ENCODE results near the gene LMNTD1. TPM values are rescaled to one million over a fixed set of nuclear protein-coding genes. Genes with fewer than 3 reads are reported as not detected.

LMNTD1 gene
- total RNA-seq, 1 donor from 2014 or later = not detected

GRCh38 chr12:25502118-25502517 lies 51.0 kb downstream of the LMNTD1 start:
- Histone ChIP-seq H3K4me2 (ENCODE audit: low read length) (no peak overlapping the region), H3K4me3 (ENCODE audit: insufficient read depth, low read depth, low read length) (no peak overlapping the region), H4K20me1 (ENCODE audit: insufficient read depth, low read length) (no peaks in the 10 kb centered on the region), H3K4me1 (ENCODE audit: insufficient read depth, low read length) (no peaks in the 10 kb centered on the region), H3K36me3 (ENCODE audit: insufficient read depth, low read length) (no peaks in the 10 kb centered on the region), H3K9me3 (ENCODE audit: insufficient read depth, low read depth, low read length) (no peaks in the 10 kb centered on the region), H3K27me3 (ENCODE audit: insufficient read depth, low read length) (no peaks in the 10 kb centered on the region), H3K79me2 (ENCODE audit: insufficient read depth, low read length) (no peaks in the 10 kb centered on the region), H2AFZ (ENCODE audit: low read depth, low read length) (no peak overlapping the region), H3K27ac (ENCODE audit: low read depth, low read length) (no peak overlapping the region), H3K9ac (ENCODE audit: low read length) (no peak overlapping the region)
- Mint-ChIP-seq H3K27ac (ENCODE audit: unreplicated experiment) (no peak overlapping the region), H3K4me3 (ENCODE audit: unreplicated experiment) (no peak overlapping the region), H3K4me1 (ENCODE audit: low read depth, unreplicated experiment) (peaks cover 5% of the 10 kb centered on the region), H3K36me3 (ENCODE audit: low read depth, unreplicated experiment) (no peaks in the 10 kb centered on the region), H3K27me3 (ENCODE audit: low read depth, unreplicated experiment) (no peaks in the 10 kb centered on the region), H3K9me3 (ENCODE audit: unreplicated experiment) (peaks cover 6% of the 10 kb centered on the region)
- peak; percentile 36 for DNase-seq (ENCODE audit: low read depth)
- TF ChIP-seq CTCF (IDR thresholded peaks at IDR 0.05; ENCODE audit: insufficient read depth, low read depth, low read length) = no peak
- no peak for TF ChIP-seq EZH2 (IDR thresholded peaks at IDR 0.05; ENCODE audit: insufficient read depth, low read length)
- FAIRE-seq = no peak

GRCh38 chr12:25501549-25501948 lies 51.5 kb downstream of the LMNTD1 start:
- Histone ChIP-seq H3K36me3 (ENCODE audit: insufficient read depth, low read length) (no peaks in the 10 kb centered on the region), H3K4me3 (ENCODE audit: insufficient read depth, low read depth, low read length) (no peak overlapping the region), H3K9me3 (ENCODE audit: insufficient read depth, low read depth, low read length) (no peaks in the 10 kb centered on the region), H2AFZ (ENCODE audit: low read depth, low read length) (no peak overlapping the region), H3K9ac (ENCODE audit: low read length) (no peak overlapping the region), H3K27ac (ENCODE audit: low read depth, low read length) (no peak overlapping the region), H3K4me2 (ENCODE audit: low read length) (no peak overlapping the region), H4K20me1 (ENCODE audit: insufficient read depth, low read length) (no peaks in the 10 kb centered on the region), H3K4me1 (ENCODE audit: insufficient read depth, low read length) (no peaks in the 10 kb centered on the region), H3K27me3 (ENCODE audit: insufficient read depth, low read length) (no peaks in the 10 kb centered on the region), H3K79me2 (ENCODE audit: insufficient read depth, low read length) (no peaks in the 10 kb centered on the region)
- no peak overlapping the region for H3K4me3 Mint-ChIP-seq (ENCODE audit: unreplicated experiment)
- TF ChIP-seq EZH2 (IDR thresholded peaks at IDR 0.05; ENCODE audit: insufficient read depth, low read length) (no peak), CTCF (IDR thresholded peaks at IDR 0.05; ENCODE audit: insufficient read depth, low read depth, low read length) (no peak)
- no peaks in the 10 kb centered on the region for H3K36me3 Mint-ChIP-seq (ENCODE audit: low read depth, unreplicated experiment)
- peaks cover 6% of the 10 kb centered on the region for H3K9me3 Mint-ChIP-seq (ENCODE audit: unreplicated experiment)
- H3K27me3 Mint-ChIP-seq (ENCODE audit: low read depth, unreplicated experiment) = no peaks in the 10 kb centered on the region
- FAIRE-seq (no peak), DNase-seq (ENCODE audit: low read depth) (peak; percentile 32)
- no peak overlapping the region for H3K27ac Mint-ChIP-seq (ENCODE audit: unreplicated experiment)
- H3K4me1 Mint-ChIP-seq (ENCODE audit: low read depth, unreplicated experiment) = peaks cover 8% of the 10 kb centered on the region

DNA sequence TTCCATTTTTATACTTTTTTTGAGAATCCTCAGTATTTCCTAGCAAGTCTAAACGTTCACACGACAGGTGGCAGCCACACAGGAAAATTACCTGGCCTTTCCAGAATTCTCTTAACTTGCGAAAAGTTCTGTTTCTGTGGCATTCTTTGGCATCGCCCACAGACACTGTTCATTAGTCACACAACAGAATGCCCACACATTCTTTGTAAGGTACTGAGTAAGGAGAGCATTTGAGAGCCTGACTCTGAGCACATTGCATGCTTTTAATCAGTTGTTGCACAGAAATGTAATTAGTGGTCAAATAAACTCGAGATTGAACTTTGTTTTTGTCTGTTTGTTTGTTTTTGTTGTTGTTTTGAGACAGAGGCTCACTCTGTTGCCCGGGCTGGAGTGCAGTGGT lies 52.4 kb downstream of the LMNTD1 start:
- H3K79me2 ChIP-seq (ENCODE audit: insufficient read depth, low read length) = no peaks in the 10 kb centered on the region
- no peak for TF ChIP-seq EZH2 (IDR thresholded peaks at IDR 0.05; ENCODE audit: insufficient read depth, low read length)
- no peak for TF ChIP-seq CTCF (IDR thresholded peaks at IDR 0.05; ENCODE audit: insufficient read depth, low read depth, low read length)
- Mint-ChIP-seq H3K4me3 (ENCODE audit: unreplicated experiment) (no peak overlapping the region), H3K36me3 (ENCODE audit: low read depth, unreplicated experiment) (no peaks in the 10 kb centered on the region), H3K27me3 (ENCODE audit: low read depth, unreplicated experiment) (no peaks in the 10 kb centered on the region), H3K9me3 (ENCODE audit: unreplicated experiment) (peaks cover 6% of the 10 kb centered on the region), H3K4me1 (ENCODE audit: low read depth, unreplicated experiment) (peaks cover 17% of the 10 kb centered on the region), H3K27ac (ENCODE audit: unreplicated experiment) (no peak overlapping the region)
- peak; percentile 45 for DNase-seq (ENCODE audit: low read depth)
- H4K20me1 ChIP-seq (ENCODE audit: insufficient read depth, low read length) = no peaks in the 10 kb centered on the region
- H3K27ac ChIP-seq (ENCODE audit: low read depth, low read length) = no peak overlapping the region
- no peaks in the 10 kb centered on the region for H3K36me3 ChIP-seq (ENCODE audit: insufficient read depth, low read length)
- no peak overlapping the region for H3K4me2 ChIP-seq (ENCODE audit: low read length)
- H2AFZ ChIP-seq (ENCODE audit: low read depth, low read length) = no peak overlapping the region
- no peak overlapping the region for H3K4me3 ChIP-seq (ENCODE audit: insufficient read depth, low read depth, low read length)
- H3K9me3 ChIP-seq (ENCODE audit: insufficient read depth, low read depth, low read length) = no peaks in the 10 kb centered on the region
- H3K4me1 ChIP-seq (ENCODE audit: insufficient read depth, low read length) = peaks cover 9% of the 10 kb centered on the region
- H3K9ac ChIP-seq (ENCODE audit: low read length) = no peak overlapping the region
- no peaks in the 10 kb centered on the region for H3K27me3 ChIP-seq (ENCODE audit: insufficient read depth, low read length)
- no peak for FAIRE-seq
